HCT116 (cell line): ENCODE measurements around the gene OGDHL. TPM values are rescaled to one million over a fixed set of nuclear protein-coding genes. Genes with fewer than 3 reads are reported as not detected.

Source experiments
- ATAC-seq: fragments of 200-7000 bp; cut with Tn5 transposase; 2 replicates; pipeline ENCODE4 v1.9.1; 2020; ENCODE audit warnings: mild to moderate bottlenecking, moderate library complexity
- BruUV-seq: library from RNA; stranded (reverse); fragments of 400-500 nt; replicated peaks from 2 replicates; lab custom pipeline; 2021; lab: Mats Ljungman, UMichigan
- CTCF ChIA-PET: fragments of 300-600 bp; sonication (Branson Sonifier 250); formaldehyde crosslinking; loops from one replicate; lab custom pipeline; 2021; ENCODE audit warnings: antibody characterized with exemption; lab: Charles Lee
- POLR2A ChIA-PET: fragments of 300-600, 350-600 bp; sonication (Branson Sonifier 250); formaldehyde crosslinking; loops from one replicate; lab custom pipeline; 2021; ENCODE audit warnings: antibody characterized with exemption; lab: Charles Lee
- RAD21 ChIA-PET, 2 experiments: fragments of 300-600 bp; sonication (Branson Sonifier 250); formaldehyde crosslinking; loops; one replicate each; lab custom pipeline; 2023; ENCODE audit warnings: low total read pairs in 2 of 2; ENCODE audit not compliant: uncharacterized antibody in 2 of 2, unreplicated experiment in 2 of 2, low non-redundant PET in 1 of 2; lab: Charles Lee
- DNase-seq: peaks from one replicate; pipeline ENCODE4 v3.0.0-alpha.2; 2010; ENCODE audit warnings: low read depth, low spot score
- H2AFZ ChIP-seq: fragments of 200-600 bp; shearing (Covaris generic), sonication (generic); 2 replicates; pipeline ENCODE4 v1.6.1; 2017; ENCODE audit warnings: low read depth, mixed run types, mixed read lengths, antibody characterized with exemption, low read length; ENCODE audit not compliant: poor library complexity, severe bottlenecking
- H3K27ac ChIP-seq: 2 replicates; pipeline ENCODE4 v1.5.1; 2012; ENCODE audit warnings: low read depth, low read length
- H3K27me3 ChIP-seq: fragments of 200-600 bp; sonication (generic); 2 replicates; pipeline ENCODE4 v1.6.1; 2016; ENCODE audit warnings: mixed run types, low read length, mixed read lengths; ENCODE audit not compliant: insufficient read depth
- H3K36me3 ChIP-seq, 2 experiments: fragments of 200-500 bp in 1 of 2; fragments of 200-600 bp in 1 of 2; sonication (Bioruptor generic) in 1 of 2; sonication (generic) in 1 of 2; 2 replicates each; pipeline versions ENCODE4 v1.5.1 to v1.6.1; 2014 to 2016; ENCODE audit warnings: low read length in 2 of 2, inconsistent platforms in 1 of 2, mixed read lengths in 1 of 2, mixed run types in 1 of 2; ENCODE audit not compliant: insufficient read depth in 2 of 2, control insufficient read depth in 1 of 2
- H3K4me1 ChIP-seq, 2 experiments: fragments of 200-600 bp in 1 of 2; sonication (generic) in 1 of 2; 2 replicates each; pipeline versions ENCODE4 v1.5.1 to v1.6.1; 2012 to 2017; ENCODE audit warnings: low read length in 2 of 2, inconsistent platforms in 1 of 2, mild to moderate bottlenecking in 1 of 2, mixed read lengths in 1 of 2, mixed run types in 1 of 2, moderate library complexity in 1 of 2; ENCODE audit not compliant: insufficient read depth in 2 of 2, control insufficient read depth in 1 of 2
- H3K4me2 ChIP-seq: fragments of 200-600 bp; sonication (generic); 2 replicates; pipeline ENCODE4 v1.6.1; 2017; ENCODE audit warnings: mixed run types, low read length, mixed read lengths
- H3K4me3 ChIP-seq, 2 experiments: fragments of 200-600 bp in 1 of 2; sonication (generic) in 1 of 2; replicated peaks in 1 of 2; 2 replicates each; pipeline ENCODE4 v1.5.1; 2011 to 2016; ENCODE audit warnings: low read length in 2 of 2, control low read depth in 1 of 2, low read depth in 1 of 2, mild to moderate bottlenecking in 1 of 2, mixed read lengths in 1 of 2, mixed run types in 1 of 2
- H3K79me2 ChIP-seq: fragments of 200-600 bp; sonication (generic); 2 replicates; pipeline ENCODE4 v1.6.1; 2017; ENCODE audit warnings: mild to moderate bottlenecking, mixed run types, low read length, moderate library complexity, mixed read lengths; ENCODE audit not compliant: insufficient read depth
- H3K9ac ChIP-seq: fragments of 200-600 bp; sonication (generic); 2 replicates; pipeline ENCODE4 v1.6.1; 2016; ENCODE audit warnings: low read length, mixed read lengths
- H3K9me2 ChIP-seq: fragments of 200-600 bp; sonication (generic), shearing (Covaris generic); 2 replicates; pipeline ENCODE4 v1.6.1; 2017; ENCODE audit warnings: mixed run types, mild to moderate bottlenecking, moderate library complexity; ENCODE audit not compliant: insufficient read depth
- H3K9me3 ChIP-seq, 2 experiments: fragments of 200-500 bp in 1 of 2; fragments of 200-600 bp in 1 of 2; sonication (Bioruptor generic) in 1 of 2; sonication (generic) in 1 of 2; 2 replicates each; pipeline ENCODE4 v1.6.1; 2014 to 2017; ENCODE audit warnings: low read length in 2 of 2, mixed read lengths in 2 of 2, inconsistent platforms in 1 of 2, low read depth in 1 of 2, mild to moderate bottlenecking in 1 of 2, mixed run types in 1 of 2, moderate library complexity in 1 of 2; ENCODE audit not compliant: control insufficient read depth in 1 of 2, insufficient read depth in 1 of 2
- H4K20me1 ChIP-seq: fragments of 200-600 bp; sonication (generic), shearing (Covaris generic); 2 replicates; pipeline ENCODE4 v1.6.1; 2017; ENCODE audit warnings: mixed run types, mild to moderate bottlenecking, moderate library complexity; ENCODE audit not compliant: insufficient read depth
- ATF3 ChIP-seq: IDR thresholded peaks from 2 replicates; pipeline ENCODE4 v1.6.1; 2012
- CEBPB ChIP-seq: IDR thresholded peaks from 2 replicates; pipeline ENCODE4 v1.6.1; 2012; ENCODE audit warnings: low read depth
- CTCF ChIP-seq, 3 experiments: fragments of 200-600 bp in 1 of 3; sonication (generic) in 1 of 3; IDR thresholded peaks in 2 of 3; conservative IDR thresholded peaks in 1 of 3; 2 replicates each; pipeline ENCODE4 v1.5.1; 2012 to 2017; ENCODE audit warnings: low read depth in 2 of 3, low read length in 2 of 3, antibody characterized with exemption in 1 of 3, borderline replicate concordance in 1 of 3, control low read depth in 1 of 3, mild to moderate bottlenecking in 1 of 3, mixed read lengths in 1 of 3, mixed run types in 1 of 3, moderate library complexity in 1 of 3; ENCODE audit not compliant: insufficient read depth in 1 of 3
- ELF1 ChIP-seq: IDR thresholded peaks from 2 replicates; pipeline ENCODE4 v1.6.1; 2012; ENCODE audit warnings: low read depth, borderline replicate concordance
- EZH2 ChIP-seq: fragments of 200-600 bp; sonication (generic); IDR thresholded peaks from 2 replicates; pipeline ENCODE4 v1.6.1; 2017; ENCODE audit warnings: antibody characterized with exemption, mixed run types
- FOSL1 ChIP-seq: IDR thresholded peaks from 2 replicates; pipeline ENCODE4 v1.6.1; 2012; ENCODE audit warnings: low read depth
- JUND ChIP-seq: IDR thresholded peaks from 2 replicates; pipeline ENCODE4 v1.6.1; 2012
- MAX ChIP-seq: IDR thresholded peaks from 2 replicates; pipeline ENCODE4 v1.6.1; 2012
- POLR2A ChIP-seq: IDR thresholded peaks from 2 replicates; pipeline ENCODE4 v1.7.0; 2011; ENCODE audit warnings: borderline replicate concordance; ENCODE audit not compliant: insufficient read depth, insufficient read length; ENCODE audit errors: extremely low read depth
- POLR2AphosphoS5 ChIP-seq: IDR thresholded peaks from 2 replicates; pipeline ENCODE4 v1.6.1; 2011; ENCODE audit warnings: mild to moderate bottlenecking, low read depth, low read length, moderate library complexity
- RAD21 ChIP-seq: IDR thresholded peaks from 2 replicates; pipeline ENCODE4 v1.6.1; 2012; ENCODE audit warnings: low read depth, mild to moderate bottlenecking
- REST ChIP-seq: IDR thresholded peaks from 2 replicates; pipeline ENCODE4 v1.6.1; 2012; ENCODE audit warnings: low read depth
- SIN3A ChIP-seq: IDR thresholded peaks from 2 replicates; pipeline ENCODE4 v1.6.1; 2012; ENCODE audit warnings: low read depth
- SP1 ChIP-seq: IDR thresholded peaks from 2 replicates; pipeline ENCODE4 v1.6.1; 2012; ENCODE audit warnings: low read depth
- SRF ChIP-seq: IDR thresholded peaks from 2 replicates; pipeline ENCODE4 v1.6.1; 2012; ENCODE audit warnings: low read depth
- TCF7L2 ChIP-seq: IDR thresholded peaks from 2 replicates; pipeline ENCODE4 v1.7.0; 2011; ENCODE audit warnings: borderline replicate concordance, inconsistent platforms; ENCODE audit not compliant: insufficient read depth, insufficient read length; ENCODE audit errors: extremely low read depth
- YY1 ChIP-seq: IDR thresholded peaks from 2 replicates; pipeline ENCODE4 v1.6.1; 2011; ENCODE audit warnings: low read length, low read depth, moderate library complexity, mild to moderate bottlenecking; ENCODE audit not compliant: insufficient replicate concordance; ENCODE audit errors: extremely low read depth
- ZFX ChIP-seq: fragments of 450-650 bp; IDR thresholded peaks from 2 replicates; pipeline ENCODE4 v1.6.1; 2017
- ZNF274 ChIP-seq: fragments of 200-500 bp; sonication (Bioruptor generic); IDR thresholded peaks from 2 replicates; pipeline ENCODE4 v1.6.1; 2014; ENCODE audit warnings: mild to moderate bottlenecking, low read depth, low read length, inconsistent platforms
- intact Hi-C: fragments of 100-400 bp; cut with micrococcal nuclease; formaldehyde crosslinking; loops from 2 replicates; pipeline ENCODE4 v1.10.0; 2022
- total RNA-seq: library from RNA; stranded (reverse); gene quantifications from one replicate; pipeline ENCODE4 v1.2.1, GENCODE V29; 2021; ENCODE audit not compliant: unreplicated experiment

OGDHL gene
- total RNA-seq, 1 experiment from 2014 or later, result 16.3 TPM

GRCh38 chr10:49781247-49781646 lies 19.1 kb upstream of the OGDHL start:
- Histone ChIP-seq H3K9me3 (no peaks in the 10 kb centered on the region), H3K36me3 (no peaks in the 10 kb centered on the region), H3K4me3 (no peak overlapping the region)
- no peak for DNase-seq
- TF ChIP-seq JUND (no peak), ZFX (no peak), REST (no peak), POLR2A (no peak), ATF3 (no peak), SP1 (no peak), CTCF (IDR thresholded peaks at IDR 0.05 in 2 of 3, conservative IDR thresholded peaks at IDR 0.05 in 1 of 3; ENCODE audit: borderline replicate concordance in 1 of 3, insufficient read depth in 1 of 3, low read depth in 2 of 3, low read length in 2 of 3) (no peak), MAX (no peak), YY1 (no peak), SRF (no peak), POLR2AphosphoS5 (no peak), ZNF274 (no peak), CEBPB (no peak), TCF7L2 (no peak), FOSL1 (no peak), SIN3A (no peak), ELF1 (no peak), RAD21 (no peak), EZH2 (no peak)
- TF ChIP-seq, all 23 proteins: peak for 0
- H3K27ac ChIP-seq, result no peak overlapping the region
- no peak overlapping the region for H2AFZ ChIP-seq
- no TSS peak for BruUV-seq
- ChIA-PET RAD21 (no interaction called here), CTCF (no interaction called here), POLR2A (no interaction called here)
- H3K9me2 ChIP-seq, result no peaks in the 10 kb centered on the region
- H3K27me3 ChIP-seq, result no peaks in the 10 kb centered on the region; the same call in 1 of the 2 replicates
- H3K4me2 ChIP-seq, result no peak overlapping the region
- no peak for ATAC-seq
- no peaks in the 10 kb centered on the region for H4K20me1 ChIP-seq
- intact Hi-C loops, result no loop called here
- H3K9ac ChIP-seq, result no peak overlapping the region
- H3K79me2 ChIP-seq, result no peaks in the 10 kb centered on the region
- H3K4me1 ChIP-seq, result no peaks in the 10 kb centered on the region
